HepG2 (cell line): ENCODE data around the gene MAPK8IP1. TPM values are rescaled to one million over a fixed set of nuclear protein-coding genes. Genes with fewer than 3 reads are reported as not detected.

Experiments
- ATAC-seq: fragments of 200-7000 bp; cut with Tn5 transposase; 3 replicates; pipeline ENCODE4 v1.9.1; 2020; ENCODE audit warnings: mild to moderate bottlenecking, moderate library complexity
- BruUV-seq: library from RNA; stranded (reverse); fragments of 400-500 nt; replicated peaks from 2 replicates; lab custom pipeline; 2021; lab: Mats Ljungman, UMichigan
- CTCF ChIA-PET: fragments of 300-600 bp; formaldehyde crosslinking; extraction: SDS; loops from one replicate; lab custom pipeline; 2021; ENCODE audit warnings: low total read pairs, inconsistent platforms, low intra/inter-chr PET ratio; lab: Yijun Ruan, JAX
- POLR2A ChIA-PET: fragments of 350-600 bp; sonication (Branson Sonifier 250); formaldehyde crosslinking; loops from one replicate; lab custom pipeline; 2020; ENCODE audit warnings: antibody characterized with exemption, inconsistent platforms; lab: Yijun Ruan, JAX
- DNase-seq: peaks from one replicate; pipeline ENCODE4 v3.0.0-alpha.2; 2015; ENCODE audit warnings: low spot score
- FAIRE-seq: peaks from 3 replicates; lab custom pipeline; 2011; peaks lifted over from hg19 to GRCh38; lab: Jason Lieb, UNC
- H2AFZ ChIP-seq: one replicate; pipeline ENCODE4 v1.6.1; 2011; ENCODE audit warnings: low read length, inconsistent platforms
- H3K27ac ChIP-seq: fragments of 300-600 bp; 3 replicates; pipeline ENCODE4 v1.8.0; 2011; ENCODE audit warnings: mixed run types, mild to moderate bottlenecking, mixed read lengths, low read length, inconsistent platforms; ENCODE audit not compliant: insufficient read depth; ENCODE audit errors: extremely low read length
- H3K27me3 ChIP-seq, 2 experiments: fragments of 200-600 bp in 1 of 2; 2 replicates in 1 of 2; 3 replicates in 1 of 2; pipeline versions ENCODE4 v1.6.0 to v1.8.0; 2011; ENCODE audit warnings: low read length in 2 of 2, mild to moderate bottlenecking in 2 of 2, moderate library complexity in 2 of 2, inconsistent platforms in 1 of 2; ENCODE audit not compliant: insufficient read depth in 2 of 2, control insufficient read depth in 1 of 2
- H3K36me3 ChIP-seq, 2 experiments: fragments of 200-600 bp in 1 of 2; replicated peaks in 1 of 2; 2 replicates in 1 of 2; 3 replicates in 1 of 2; pipeline versions ENCODE4 v1.5.1 to v1.8.0; 2011; ENCODE audit warnings: low read length in 2 of 2, inconsistent platforms in 1 of 2; ENCODE audit not compliant: insufficient read depth in 2 of 2, control insufficient read depth in 1 of 2
- H3K4me1 ChIP-seq: 2 replicates; pipeline ENCODE4 v1.5.1; 2012; ENCODE audit warnings: low read length, inconsistent platforms; ENCODE audit not compliant: insufficient read depth
- H3K4me2 ChIP-seq: 2 replicates; pipeline ENCODE4 v1.6.0; 2011; ENCODE audit warnings: low read depth, low read length, inconsistent platforms
- H3K4me3 ChIP-seq, 3 experiments: fragments of 200-600 bp in 1 of 3; sonication (generic), shearing (Covaris generic) in 1 of 3; replicated peaks in 1 of 3; 2 replicates each; pipeline ENCODE4 v1.5.1; 2011 to 2016; ENCODE audit warnings: low read length in 3 of 3, inconsistent platforms in 2 of 3, low read depth in 2 of 3, mild to moderate bottlenecking in 2 of 3, control low read depth in 1 of 3, mixed read lengths in 1 of 3; ENCODE audit not compliant: insufficient read depth in 1 of 3
- H3K79me2 ChIP-seq: one replicate; pipeline ENCODE4 v1.6.1; 2011; ENCODE audit warnings: low read length, inconsistent platforms; ENCODE audit not compliant: insufficient read depth
- H3K9ac ChIP-seq: 2 replicates; pipeline ENCODE4 v1.6.0; 2011; ENCODE audit warnings: mild to moderate bottlenecking, low read depth, low read length, inconsistent platforms; ENCODE audit not compliant: insufficient read depth
- H3K9me3 ChIP-seq: 2 replicates; pipeline ENCODE4 v1.5.1; 2012; ENCODE audit warnings: mild to moderate bottlenecking, low read length
- H4K20me1 ChIP-seq: 2 replicates; pipeline ENCODE4 v1.6.0; 2011; ENCODE audit warnings: inconsistent platforms, mild to moderate bottlenecking, low read length, moderate library complexity; ENCODE audit not compliant: insufficient read depth
- AHDC1 ChIP-seq: sonication (generic); formaldehyde crosslinking; IDR thresholded peaks from 2 replicates; pipeline ENCODE4 v1.5.1; 2020; ENCODE audit warnings: mild to moderate bottlenecking, missing genetic modification reagents, borderline replicate concordance
- ASH2L ChIP-seq: fragments of 300-600, 200-600 bp; sonication (generic); IDR thresholded peaks from 2 replicates; pipeline ENCODE4 v1.7.0; 2017; ENCODE audit warnings: low read depth, mild to moderate bottlenecking, moderate library complexity, mixed read lengths, low read length; ENCODE audit not compliant: insufficient read length
- EZH2 ChIP-seq: conservative IDR thresholded peaks from 2 replicates; pipeline ENCODE4 v1.6.1; 2012; ENCODE audit warnings: mild to moderate bottlenecking, low read depth, low read length, moderate library complexity
- FOXK1 ChIP-seq: sonication (generic); formaldehyde crosslinking; IDR thresholded peaks from 2 replicates; pipeline ENCODE4 v1.4.0; 2020; ENCODE audit warnings: low read depth, missing genetic modification reagents, borderline replicate concordance
- KDM4B ChIP-seq: sonication (generic); formaldehyde crosslinking; IDR thresholded peaks from 2 replicates; pipeline ENCODE4 v1.4.0; 2020; ENCODE audit warnings: missing genetic modification reagents
- ONECUT2 ChIP-seq: sonication (generic); formaldehyde crosslinking; IDR thresholded peaks from 2 replicates; pipeline ENCODE4 v1.4.0; 2020; ENCODE audit warnings: missing genetic modification reagents
- PCBP1 ChIP-seq: fragments of 200-400 bp; formaldehyde crosslinking; IDR thresholded peaks from 2 replicates; pipeline ENCODE4 v1.6.1; 2017; ENCODE audit warnings: mild to moderate bottlenecking, low read depth, low read length, borderline replicate concordance
- POLR2AphosphoS5 ChIP-seq: IDR thresholded peaks from 2 replicates; pipeline ENCODE4 v1.6.1; 2012; ENCODE audit warnings: low read depth, low read length
- RFX5 ChIP-seq: IDR thresholded peaks from 2 replicates; pipeline ENCODE4 v1.6.1; 2011; ENCODE audit warnings: low read depth, low read length, improper control_type of control experiment
- SRSF1 ChIP-seq: fragments of 200-400 bp; formaldehyde crosslinking; optimal IDR thresholded peaks from 2 replicates; pipeline ENCODE3; 2017; ENCODE audit warnings: mild to moderate bottlenecking, low read depth, low read length, moderate library complexity
- TFDP1 ChIP-seq: IDR thresholded peaks from 2 replicates; pipeline ENCODE4 v1.6.1; 2016; ENCODE audit warnings: missing compliant biosample characterization, missing genetic modification reagents, borderline replicate concordance
- TP53 ChIP-seq: sonication (generic); formaldehyde crosslinking; conservative IDR thresholded peaks from 2 replicates; pipeline ENCODE4 v1.4.0; 2020; ENCODE audit warnings: missing genetic modification reagents
- ZNF556 ChIP-seq: sonication (generic); formaldehyde crosslinking; IDR thresholded peaks from 2 replicates; pipeline ENCODE4 v1.4.0; 2020; ENCODE audit warnings: mild to moderate bottlenecking, missing genetic modification reagents, borderline replicate concordance
- ZNF772 ChIP-seq: sonication (generic); formaldehyde crosslinking; IDR thresholded peaks from 2 replicates; pipeline ENCODE4 v1.5.0; 2020; ENCODE audit warnings: mild to moderate bottlenecking, missing genetic modification reagents
- ZNF850 ChIP-seq: sonication (generic); formaldehyde crosslinking; conservative IDR thresholded peaks from 2 replicates; pipeline ENCODE4 v1.9.0; 2021; ENCODE audit warnings: mild to moderate bottlenecking, missing genetic modification reagents
- WGBS: methylation state at CpG from one replicate; pipeline ENCODE4 v1.1.6; 2017; ENCODE audit warnings: low lambda C conversion rate; 5-methylcytosine and 5-hydroxymethylcytosine counted together
- in situ Hi-C: cut with HindIII; loops from 2 replicates; pipeline ENCODE4 v1.10.0; 2017; ENCODE audit warnings: low pct_unique_long_range_greater_than_20kb; ENCODE audit not compliant: extremely low pct_ligation_motif_present
- intact Hi-C: fragments of 100-400 bp; cut with micrococcal nuclease; formaldehyde crosslinking; loops from one replicate; pipeline ENCODE4 v1.10.0; 2022; ENCODE audit not compliant: unreplicated experiment
- polyA plus RNA-seq, 8 experiments: library from polyadenylated mRNA; depleted of rRNA in 3 of 8; stranded (reverse) in 7 of 8; unstranded in 1 of 8; fragments of >200 nt; fragmentation: Illumina TruSeq in 4 of 8; extraction: Trizol in 4 of 8; gene quantifications; 2 replicates each; pipeline versions ENCODE4 v1.2.1 to v1.2.3, GENCODE V29; 2011 to 2016; ENCODE audit warnings: low read depth in 4 of 8, missing spikeins in 1 of 8, mixed read lengths in 1 of 8; ENCODE audit not compliant: insufficient read depth in 1 of 8
- total RNA-seq, 5 experiments: library from RNA; depleted of rRNA; stranded (reverse); fragments of >200 nt; fragmentation: Illumina TruSeq; extraction: Trizol; gene quantifications; 2 replicates each; pipeline ENCODE4 v1.2.3, GENCODE V29; 2016; ENCODE audit warnings: low read depth in 1 of 5
- TF ChIP-seq, protein P1 (sequence below): conservative IDR thresholded peaks from 2 replicates; pipeline ENCODE4 v1.6.1; 2018; ENCODE audit warnings: missing genetic modification reagents
- TF ChIP-seq, protein P2 (sequence below): sonication (generic); formaldehyde crosslinking; IDR thresholded peaks from 2 replicates; pipeline ENCODE4 v1.4.0; 2020; ENCODE audit warnings: mild to moderate bottlenecking, missing genetic modification reagents

The MAPK8IP1 gene
- total and polyA plus RNA-seq, 2 of the 13 experiments (the other 11 are each of a cell fraction or from before 2014, with no cell fraction given), result 2.2 to 4.2 TPM

- Histone ChIP-seq H3K4me1 (peaks cover 29% of the 10 kb centered on the region), H4K20me1 (no peaks in the 10 kb centered on the region), H3K79me2 (no peaks in the 10 kb centered on the region), H3K27ac (no peak overlapping the region), H3K9me3 (no peaks in the 10 kb centered on the region), H3K4me2 (no peak overlapping the region), H3K27me3 (no peaks in the 10 kb centered on the region), H2AFZ (no peak overlapping the region), H3K36me3 (peaks cover 9 to 34% of the 10 kb centered on the region in 2 experiments; a peak in 4 of 5 replicates), H3K9ac (no peak overlapping the region), H3K4me3 (no peak overlapping the region)
- FAIRE-seq, result no peak
- no peak for DNase-seq
- in situ Hi-C loops, result no loop called here
- intact Hi-C loops, result no loop called here
- ChIA-PET POLR2A (no interaction called here), CTCF (no interaction called here)
- 97% methylated on average over 15 of the region's 15 CpGs for WGBS
- ATAC-seq, result no peak
- TSS peak; percentile 49 for BruUV-seq
- TF ChIP-seq POLR2AphosphoS5 (no peak), FOXK1 (no peak), SRSF1 (no peak), TP53 (CRISPR knock-in tag) (no peak), EZH2 (no peak), ONECUT2 (no peak), RFX5 (no peak), ZNF556 (CRISPR knock-in tag) (no peak), TFDP1 (CRISPR knock-in tag) (no peak), ZNF850 (CRISPR knock-in tag) (no peak), PCBP1 (no peak), ZNF772 (CRISPR knock-in tag) (no peak), AHDC1 (CRISPR knock-in tag) (no peak), KDM4B (CRISPR knock-in tag) (no peak), ASH2L (no peak)
- TF ChIP-seq, protein P1, sequence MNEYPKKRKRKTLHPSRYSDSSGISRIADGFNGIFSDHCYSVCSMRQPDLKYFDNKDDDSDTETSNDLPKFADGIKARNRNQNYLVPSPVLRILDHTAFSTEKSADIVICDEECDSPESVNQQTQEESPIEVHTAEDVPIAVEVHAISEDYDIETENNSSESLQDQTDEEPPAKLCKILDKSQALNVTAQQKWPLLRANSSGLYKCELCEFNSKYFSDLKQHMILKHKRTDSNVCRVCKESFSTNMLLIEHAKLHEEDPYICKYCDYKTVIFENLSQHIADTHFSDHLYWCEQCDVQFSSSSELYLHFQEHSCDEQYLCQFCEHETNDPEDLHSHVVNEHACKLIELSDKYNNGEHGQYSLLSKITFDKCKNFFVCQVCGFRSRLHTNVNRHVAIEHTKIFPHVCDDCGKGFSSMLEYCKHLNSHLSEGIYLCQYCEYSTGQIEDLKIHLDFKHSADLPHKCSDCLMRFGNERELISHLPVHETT (CRISPR knock-in tag), result no peak
- TF ChIP-seq, protein P2, sequence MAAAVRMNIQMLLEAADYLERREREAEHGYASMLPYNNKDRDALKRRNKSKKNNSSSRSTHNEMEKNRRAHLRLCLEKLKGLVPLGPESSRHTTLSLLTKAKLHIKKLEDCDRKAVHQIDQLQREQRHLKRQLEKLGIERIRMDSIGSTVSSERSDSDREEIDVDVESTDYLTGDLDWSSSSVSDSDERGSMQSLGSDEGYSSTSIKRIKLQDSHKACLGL (CRISPR knock-in tag), result no peak
These were observed 47.8 kb downstream of the MAPK8IP1 start for GRCh38 chr11:45933131-45933831.
